HG03469 (cell line): ENCODE data around the gene NEDD4L.

Experiments
- ATAC-seq: cut with Tn5 transposase; IDR thresholded peaks from one replicate; pipeline ENCODE4 v1.9.1; 2021; ENCODE audit warnings: mild to moderate bottlenecking, moderate library complexity, moderate number of reproducible peaks; ENCODE audit not compliant: unreplicated experiment

The NEDD4L gene

DNA sequence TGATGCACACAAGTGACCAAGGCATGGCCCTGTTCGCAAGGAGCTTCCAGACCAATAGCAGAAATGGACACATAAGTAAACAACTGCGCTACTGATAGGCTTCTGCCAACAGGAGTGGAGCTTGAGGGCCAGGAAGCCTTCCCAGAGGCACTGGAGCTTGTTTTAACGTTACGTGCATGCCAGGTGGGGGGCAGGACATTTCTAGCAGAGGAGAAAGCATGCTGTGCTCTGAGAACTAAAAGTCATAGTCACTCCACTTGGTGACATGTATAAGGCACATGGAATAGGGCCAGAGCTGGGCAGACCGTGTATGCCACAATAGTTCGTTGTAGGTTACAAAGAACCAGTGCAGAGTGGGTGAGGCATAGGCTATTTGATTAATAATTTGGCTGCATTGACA, 184.2 kb downstream of the NEDD4L start:
- no peak for ATAC-seq

DNA sequence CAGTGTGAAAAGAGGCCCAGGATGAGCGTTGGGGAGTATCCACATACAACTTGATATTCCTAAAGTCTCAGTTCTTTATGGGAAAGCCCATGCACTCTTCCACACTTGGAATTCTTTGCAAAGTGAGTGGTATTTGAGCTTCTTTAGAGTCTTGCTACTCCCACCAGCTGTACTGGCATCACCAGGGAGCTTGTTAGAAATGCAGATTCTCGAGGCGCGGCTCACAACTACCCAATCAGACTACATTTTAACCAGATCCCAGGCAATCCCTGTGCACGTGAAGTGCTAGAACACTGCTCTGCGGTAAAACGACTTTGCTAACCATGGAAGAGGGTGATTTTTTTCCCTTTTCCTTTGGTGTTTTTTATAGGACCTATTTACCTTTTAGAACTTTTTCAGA, 184.7 kb downstream of the NEDD4L start:
- no peak for ATAC-seq

DNA sequence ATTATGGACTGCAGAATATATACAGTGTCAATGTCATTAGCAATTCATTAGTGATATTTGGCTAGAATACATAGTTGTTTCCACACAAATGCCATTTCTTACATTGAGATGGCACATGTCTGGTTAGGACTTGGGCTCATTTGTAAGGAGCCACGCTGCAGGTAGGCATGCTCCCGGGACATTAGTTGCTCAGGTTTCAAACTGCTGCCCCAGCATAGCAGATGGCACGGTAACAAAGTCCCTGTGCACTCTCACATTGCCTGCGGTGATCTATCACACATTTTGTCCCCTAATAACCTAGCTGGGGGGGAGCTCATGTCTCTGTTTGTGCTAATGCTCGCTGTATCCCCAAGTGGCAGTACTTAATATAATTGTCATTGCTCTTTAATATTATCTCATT, 185.1 kb downstream of the NEDD4L start:
- ATAC-seq, result no peak

DNA sequence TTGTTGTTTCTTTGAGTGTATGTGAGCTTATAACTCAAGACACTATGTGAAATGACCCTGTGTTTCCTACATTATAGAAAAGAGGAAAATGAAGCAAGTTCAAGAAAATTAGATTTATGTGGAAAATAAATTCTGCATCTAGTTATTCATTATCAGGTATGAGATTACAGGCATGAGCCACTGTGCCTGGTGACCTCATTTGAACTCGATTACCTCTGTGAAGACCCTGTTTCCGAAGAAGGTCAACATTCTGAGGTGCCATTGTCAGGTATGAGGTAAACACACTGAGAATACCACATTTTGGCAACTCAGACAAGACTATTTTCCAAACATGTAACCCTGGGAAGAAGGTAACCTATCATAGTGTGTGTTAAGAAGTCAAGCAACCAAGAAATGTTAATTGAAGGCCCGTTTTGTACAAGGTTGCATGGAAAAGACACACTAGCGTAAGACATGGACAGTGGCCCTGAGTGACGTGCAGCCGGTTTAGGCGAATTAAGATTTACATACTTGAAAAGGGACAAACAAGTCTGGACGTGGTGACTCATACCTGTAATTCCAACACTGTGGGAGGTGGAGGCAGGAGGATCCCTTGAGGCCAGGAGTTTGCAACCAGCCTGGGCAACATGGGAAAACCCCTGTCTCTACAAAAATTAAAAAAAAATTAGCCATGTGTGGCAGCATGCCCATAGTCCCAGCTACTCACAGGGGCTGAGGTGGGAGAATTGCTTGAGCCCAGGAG, 186.6 kb downstream of the NEDD4L start:
- ATAC-seq, result no peak

DNA sequence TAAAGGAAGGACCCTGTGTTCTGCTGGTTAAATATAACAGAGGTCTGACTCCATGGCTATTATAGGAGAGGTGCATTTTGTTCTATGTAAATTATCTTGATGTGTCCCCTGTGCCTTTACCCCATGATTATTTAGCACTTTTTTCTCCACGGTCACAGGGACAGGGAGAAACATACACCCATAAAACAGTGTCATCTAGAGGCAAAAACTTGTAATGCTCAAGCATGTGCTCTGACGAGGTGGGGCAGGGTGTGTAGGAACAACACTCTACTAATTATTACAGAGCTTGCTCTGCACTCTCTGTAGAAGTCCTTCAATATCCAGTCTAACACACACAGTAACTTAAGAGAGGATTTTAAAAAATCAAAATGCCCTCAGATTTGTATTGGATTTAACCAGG, 187.9 kb downstream of the NEDD4L start:
- no peak for ATAC-seq

DNA sequence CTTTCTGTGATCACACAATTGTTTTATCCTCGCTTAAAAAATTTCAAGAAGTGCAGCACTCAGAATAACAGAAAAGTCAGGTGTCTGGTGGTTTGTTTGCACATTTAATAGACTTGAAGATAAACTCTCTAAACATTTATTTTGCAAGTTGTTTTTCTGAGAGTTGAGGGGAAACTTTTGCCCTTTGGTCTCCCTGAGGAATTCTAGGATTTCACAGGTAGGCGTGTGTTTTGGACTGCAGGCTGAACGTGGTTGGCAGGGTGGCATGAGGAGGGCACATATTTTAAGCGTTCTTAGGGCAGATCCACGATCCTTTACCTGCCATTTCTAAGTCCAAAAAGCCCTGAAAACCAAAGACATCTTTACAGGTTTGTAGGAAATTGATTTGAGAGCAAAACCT, 188.6 kb downstream of the NEDD4L start:
- ATAC-seq, result no peak

DNA sequence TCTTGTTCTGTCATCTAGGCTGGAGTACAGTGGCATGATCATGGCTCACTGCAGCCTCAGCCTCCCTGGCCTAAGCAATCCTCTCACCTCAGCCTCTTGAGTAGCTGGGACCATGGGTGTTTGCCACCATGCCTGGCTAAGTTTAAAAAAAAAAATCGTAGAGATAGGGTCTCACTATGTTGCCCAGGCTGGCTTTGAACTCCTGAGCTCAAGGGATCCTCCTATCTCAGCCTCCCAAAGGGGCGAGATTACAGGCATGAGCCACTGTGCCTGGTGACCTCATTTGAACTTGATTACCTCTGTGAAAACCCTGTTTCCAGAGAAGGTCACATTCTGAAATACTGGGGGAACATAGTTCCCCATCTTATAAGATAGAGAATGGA, 190.3 kb downstream of the NEDD4L start:
- no peak for ATAC-seq

DNA sequence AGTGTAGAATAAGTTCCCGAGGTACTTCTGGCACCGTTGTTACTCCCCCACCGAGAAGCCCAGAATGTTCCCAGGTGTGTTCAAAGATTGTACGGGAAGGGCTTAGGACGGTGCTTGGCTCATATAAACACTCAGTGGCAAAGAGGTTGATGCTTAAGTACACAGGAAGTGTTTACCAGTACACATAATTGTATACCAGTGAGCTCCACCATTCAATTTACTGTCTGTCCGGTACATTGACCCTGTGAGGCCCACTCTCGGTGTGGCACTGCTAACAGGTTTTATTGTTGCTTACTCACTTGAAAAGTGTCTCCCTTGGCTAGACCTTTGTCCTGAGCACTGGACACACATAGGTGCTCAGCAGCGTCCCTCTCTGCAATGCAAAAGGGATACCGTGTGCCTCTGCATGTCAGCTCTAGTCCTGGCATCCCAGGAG, 191.0 kb downstream of the NEDD4L start:
- no peak for ATAC-seq

DNA sequence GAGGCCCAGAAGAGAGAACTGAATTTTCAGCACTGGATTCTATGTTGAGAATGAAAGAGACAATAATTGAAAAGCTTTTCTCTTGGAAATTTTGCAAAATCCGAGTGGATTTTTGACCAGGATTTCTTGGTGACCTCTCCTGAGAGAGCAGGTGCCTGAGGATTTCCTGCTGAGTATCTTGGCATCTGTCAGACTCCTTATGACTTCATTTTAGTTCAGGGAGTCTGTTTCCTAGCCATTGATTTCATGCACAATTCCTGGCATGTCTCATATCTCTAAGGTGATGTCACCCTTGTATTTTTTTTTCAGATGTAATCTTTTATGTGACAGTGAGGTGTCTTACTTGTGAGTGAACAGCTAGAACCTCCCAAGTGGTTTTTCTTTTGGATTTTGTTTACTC, 195.9 kb downstream of the NEDD4L start:
- no peak for ATAC-seq

DNA sequence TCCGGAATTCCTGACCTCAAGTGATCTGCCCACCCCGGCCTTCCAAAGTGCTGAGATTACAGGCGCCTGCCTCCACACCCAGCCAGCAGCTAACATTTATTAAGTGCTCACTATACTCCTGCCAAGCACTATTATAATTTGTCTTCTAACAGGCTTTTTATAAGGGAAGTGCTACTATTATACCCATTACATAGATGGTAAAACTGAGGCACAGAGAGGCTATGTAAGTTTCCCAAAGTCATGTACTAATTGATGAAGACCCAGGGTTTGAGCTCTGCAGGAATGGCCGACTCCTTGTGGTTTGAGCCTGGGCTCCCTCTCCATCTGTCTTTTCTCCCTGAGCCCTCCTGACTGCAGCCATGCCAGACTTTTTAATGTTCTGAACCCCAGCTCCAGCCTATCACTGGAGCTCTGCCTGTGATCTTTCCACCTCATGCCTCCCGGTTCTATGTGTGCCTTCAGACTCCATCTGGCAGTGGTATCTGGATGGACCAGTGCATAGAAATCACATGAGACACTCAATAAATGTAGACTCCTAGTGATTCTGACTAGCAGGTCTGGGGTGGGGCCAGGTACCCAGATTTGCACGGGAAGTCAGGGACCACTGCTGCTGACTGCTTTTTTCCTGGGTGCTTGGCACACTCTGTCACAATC, 197.1 kb downstream of the NEDD4L start:
- no peak for ATAC-seq

DNA sequence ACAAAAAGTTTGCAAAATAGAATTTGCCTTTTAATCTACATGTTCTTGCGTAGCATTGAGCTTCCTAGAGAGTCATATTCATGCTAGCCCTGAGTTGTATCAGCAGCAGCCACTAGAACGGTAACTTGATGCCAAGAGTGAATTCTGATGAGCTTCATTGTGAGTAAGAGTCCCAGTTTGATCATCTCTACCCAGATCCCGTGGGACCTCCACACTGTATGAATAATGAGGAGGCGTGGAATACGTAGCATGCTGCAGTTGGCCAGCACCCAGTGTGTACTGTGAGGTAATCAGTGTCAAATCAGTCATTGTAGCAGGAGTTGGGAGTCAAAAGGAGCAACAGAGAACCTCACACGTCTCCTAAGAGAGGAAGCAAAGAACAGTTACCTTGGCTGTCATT, 197.9 kb downstream of the NEDD4L start:
- no peak for ATAC-seq

DNA sequence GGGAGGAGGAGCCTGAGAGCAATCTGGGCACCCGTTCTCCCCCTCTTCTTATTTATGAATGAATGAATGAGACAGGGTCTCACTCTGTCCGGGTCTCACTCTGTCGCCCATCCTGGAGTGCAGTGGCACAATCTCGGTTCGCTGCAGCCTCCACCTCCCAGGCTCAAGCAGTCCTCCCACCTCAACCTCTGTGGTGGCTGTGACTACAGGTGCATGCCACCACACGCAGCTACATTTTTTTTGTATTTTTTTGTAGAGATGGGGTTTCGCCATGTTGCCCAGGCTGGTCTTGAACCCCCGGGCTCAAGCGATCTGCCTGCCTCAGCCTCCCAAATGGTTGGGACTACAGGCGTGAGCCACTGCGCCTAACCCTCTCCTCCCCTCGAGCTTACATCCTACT, 198.4 kb downstream of the NEDD4L start:
- ATAC-seq, result no peak

DNA sequence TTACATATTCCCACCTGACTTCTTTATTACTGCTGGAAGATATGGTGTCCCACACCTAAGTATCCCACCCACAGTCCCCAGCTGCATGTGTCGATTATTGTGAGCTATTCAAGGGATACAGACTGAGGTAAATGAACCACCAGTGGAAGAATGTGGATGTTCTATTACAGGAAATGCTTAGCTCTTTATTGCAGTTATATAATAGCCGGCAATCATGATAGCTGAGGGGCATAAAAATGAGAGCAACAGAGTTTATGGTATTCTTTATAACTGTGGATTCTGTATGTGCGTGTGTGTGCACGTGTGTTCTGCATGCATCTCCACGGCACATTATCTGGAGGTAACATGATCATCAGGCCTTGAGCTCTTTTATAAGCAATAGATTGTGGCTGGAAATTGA, 198.9 kb downstream of the NEDD4L start:
- no peak for ATAC-seq

DNA sequence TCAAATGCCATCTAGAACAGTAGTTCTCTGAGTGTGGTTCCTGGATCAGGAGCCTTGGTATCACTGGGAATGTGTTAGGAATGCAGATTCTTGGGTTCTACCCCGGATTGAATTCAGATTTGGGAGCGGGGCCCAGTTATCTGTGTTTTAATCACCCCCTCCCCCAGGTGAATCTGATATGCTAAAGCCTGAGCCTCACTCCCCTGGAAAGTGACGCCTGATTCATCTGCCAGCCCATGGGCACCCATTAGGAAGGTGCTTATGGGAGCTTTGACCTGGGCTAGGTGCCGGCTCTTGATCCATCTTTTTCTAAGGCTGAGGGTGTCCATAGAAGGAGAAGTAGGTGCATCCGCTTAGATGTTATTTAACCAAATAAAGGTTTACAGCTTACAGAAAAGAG, 199.4 kb downstream of the NEDD4L start:
- ATAC-seq, result no peak

DNA sequence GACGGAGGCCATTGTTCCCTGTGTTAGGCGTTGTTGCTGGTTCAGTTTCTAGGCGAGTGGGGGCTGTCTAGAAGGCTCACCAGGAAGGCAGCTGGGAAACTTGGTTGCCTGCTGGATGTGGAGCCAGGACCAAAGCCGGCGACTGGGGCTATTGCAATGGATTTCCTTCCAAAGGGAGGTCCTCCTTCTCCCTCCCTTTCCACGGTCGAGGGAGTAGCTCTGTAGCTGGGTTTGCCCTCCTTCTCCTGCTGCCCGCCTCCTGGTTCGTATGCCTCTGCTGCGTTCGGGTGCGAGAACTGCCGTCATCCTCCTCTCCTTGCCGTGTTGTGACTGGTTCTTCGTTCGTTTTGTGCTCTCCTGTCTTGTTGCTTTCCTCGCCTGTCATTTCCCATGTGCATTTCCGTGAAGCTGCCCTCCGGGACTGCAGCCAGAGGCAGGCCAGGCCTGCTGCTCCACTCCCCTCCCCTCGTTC, 203.4 kb downstream of the NEDD4L start:
- no peak for ATAC-seq

DNA sequence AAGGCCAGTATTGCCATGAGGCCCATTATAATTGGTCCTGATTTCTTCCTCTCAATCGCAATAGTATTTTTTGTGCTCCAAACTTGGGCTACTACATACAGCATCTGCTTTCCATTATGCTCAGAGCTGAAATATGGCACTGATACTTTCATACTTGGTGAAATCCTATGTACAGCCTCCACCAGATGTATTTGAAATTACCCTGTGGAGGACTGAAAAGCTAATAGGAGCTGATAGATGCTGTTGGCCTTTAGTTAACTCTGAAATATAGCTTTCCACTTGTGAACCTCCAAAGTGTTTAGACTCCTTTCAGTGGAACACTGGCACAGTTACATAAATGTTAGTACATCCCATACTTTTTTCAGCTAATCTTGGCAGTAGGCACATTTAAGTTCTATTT, 205.7 kb downstream of the NEDD4L start:
- ATAC-seq, result no peak

DNA sequence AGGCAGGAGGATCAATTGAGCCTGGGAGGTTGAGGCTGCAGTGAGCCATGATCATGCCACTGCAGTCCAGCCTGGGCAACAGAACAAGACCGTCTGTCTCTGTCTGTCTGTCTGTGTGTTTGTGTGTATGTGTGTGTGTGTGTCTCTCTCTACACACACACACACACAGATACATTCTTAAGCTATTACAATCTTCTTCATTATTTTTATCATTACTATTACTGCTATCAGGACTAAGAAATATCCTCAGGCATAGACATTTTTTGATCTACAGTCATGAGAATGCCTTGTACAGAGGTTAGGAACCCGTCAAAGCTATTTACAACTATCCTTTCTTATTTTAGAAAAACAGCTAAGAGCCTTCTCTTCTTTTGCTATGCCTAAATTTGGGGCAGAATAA, 207.4 kb downstream of the NEDD4L start:
- no peak for ATAC-seq

DNA sequence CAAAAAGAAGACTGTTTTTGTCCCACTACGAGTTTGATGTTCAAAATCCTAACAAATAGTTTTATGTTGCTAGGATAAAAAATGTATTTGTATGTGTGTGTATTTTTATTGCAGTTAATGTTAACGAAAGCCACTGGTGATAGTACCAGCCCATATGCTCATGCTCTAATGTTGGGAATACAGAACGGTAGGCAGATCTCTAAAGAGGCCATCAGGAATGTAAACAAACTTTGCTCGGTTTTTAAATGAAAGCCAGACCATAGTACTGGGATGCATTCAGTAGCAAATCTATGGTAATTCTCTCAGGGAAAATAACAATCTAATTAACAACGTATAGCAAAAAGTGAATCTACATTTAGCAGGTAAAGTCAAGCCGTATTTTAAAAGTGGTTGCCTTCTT, 208.1 kb downstream of the NEDD4L start:
- no peak for ATAC-seq

DNA sequence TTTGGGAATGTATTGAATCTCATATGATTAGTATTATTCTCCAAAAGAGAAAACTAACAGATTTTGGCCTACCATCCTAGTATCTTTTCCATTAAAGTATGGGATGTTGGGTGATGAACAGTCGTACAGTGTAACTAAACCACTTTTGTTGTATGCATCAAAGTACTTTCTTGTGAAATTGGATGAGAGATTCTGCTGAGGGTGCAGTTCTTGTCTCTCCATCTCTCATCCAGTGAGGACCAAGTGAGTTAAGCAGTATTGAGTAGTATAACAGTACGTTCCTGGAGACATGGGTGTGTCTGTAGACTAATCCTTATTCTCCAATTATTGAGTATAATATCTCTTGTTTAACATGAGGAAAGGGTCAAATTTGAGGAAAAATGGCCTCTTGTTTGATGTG, 209.3 kb downstream of the NEDD4L start:
- no peak for ATAC-seq

DNA sequence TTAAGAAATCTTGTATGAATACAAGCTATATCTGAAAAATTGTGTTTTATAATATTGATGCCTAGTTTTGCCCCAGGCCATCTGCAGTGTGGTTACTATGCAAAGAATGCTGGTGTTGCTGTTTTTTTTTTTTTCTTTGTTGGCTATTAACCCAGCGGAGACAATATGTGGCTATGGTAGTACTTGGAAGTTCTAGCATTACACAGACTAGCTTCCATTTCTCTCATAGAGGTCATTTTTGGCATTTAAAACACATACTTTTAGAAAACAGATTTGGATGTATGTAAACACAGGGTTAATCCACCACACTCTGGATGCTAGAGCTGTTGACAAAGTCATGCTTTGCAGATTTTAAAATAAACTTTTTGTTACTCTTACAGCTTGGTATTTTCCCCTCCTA, 209.8 kb downstream of the NEDD4L start:
- ATAC-seq, result no peak

DNA sequence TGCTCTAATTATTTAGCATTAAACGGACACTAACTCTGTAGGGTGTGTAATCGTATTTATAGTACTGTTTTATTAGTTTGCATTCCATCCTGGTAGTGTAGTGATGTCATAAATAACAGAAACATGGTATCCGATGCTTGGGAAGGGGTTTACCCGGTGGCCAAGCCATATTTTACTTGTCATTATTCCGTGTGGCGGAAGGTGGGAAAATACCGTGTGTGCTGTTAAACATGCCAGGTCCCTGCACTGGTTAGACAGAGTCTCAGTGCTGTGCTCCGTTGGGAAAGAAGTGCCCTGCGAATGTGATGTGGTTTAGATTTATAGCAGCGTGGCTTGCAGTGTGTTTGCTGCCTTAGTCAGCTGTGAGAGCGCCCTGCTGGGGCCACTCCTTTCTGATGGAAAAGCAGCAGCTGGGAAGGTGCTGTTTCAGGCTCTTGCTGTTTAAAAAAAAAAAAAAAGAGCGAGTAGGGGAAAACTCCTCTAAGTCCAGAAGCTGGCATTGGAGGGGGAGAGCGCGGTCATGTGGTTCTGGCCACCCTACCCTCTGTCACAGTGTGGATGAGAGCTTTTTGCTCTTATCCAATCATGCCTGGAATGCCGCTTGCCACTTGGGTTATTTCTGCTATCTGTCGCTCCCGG, 211.0 kb downstream of the NEDD4L start:
- ATAC-seq, result no peak

DNA sequence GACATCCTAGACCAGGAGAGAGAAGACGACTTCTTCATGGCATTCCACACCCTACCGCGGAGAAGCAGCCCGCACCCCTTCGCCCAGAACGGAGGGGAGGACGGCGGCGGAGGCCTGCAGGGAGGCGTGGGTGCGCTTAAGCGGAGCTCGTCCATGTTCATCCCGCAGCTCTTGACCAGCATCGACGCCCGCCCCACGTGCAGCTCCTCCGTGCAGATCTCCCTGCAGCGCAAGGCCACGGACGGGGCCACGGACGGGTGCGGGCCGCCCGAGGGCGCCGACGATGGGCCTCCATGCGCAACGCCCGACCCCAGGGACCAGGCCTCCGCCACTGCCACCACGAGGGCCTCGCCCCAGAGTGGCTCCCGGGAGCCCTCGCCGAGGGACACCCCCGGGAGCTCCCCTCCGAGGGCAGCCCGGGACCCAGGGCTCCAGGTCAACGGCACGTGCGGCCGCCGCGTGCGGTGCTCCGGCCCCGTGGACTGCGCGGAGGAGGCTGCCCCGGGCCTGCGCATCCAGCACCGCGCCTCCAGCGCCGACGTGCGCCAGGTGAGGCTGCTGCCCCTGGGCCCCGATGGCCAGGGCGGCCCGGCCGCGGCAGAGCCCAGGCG, 211.8 kb downstream of the NEDD4L start:
- no peak for ATAC-seq
